ENCODE results near the gene SASS6. TPM values are rescaled to one million over a fixed set of nuclear protein-coding genes. Genes with fewer than 3 reads are reported as not detected.

Gene SASS6
- total and polyA plus RNA-seq, 10 of the 15 experiments (the other 5 are each of a cell fraction or from before 2014, with no cell fraction given), result 6.6 to 17.9 (median 10.2) TPM

GRCh38 chr1:100137602-100138001 lies 4.9 kb upstream of the SASS6 start:
- in situ Hi-C loops (cut with MboI), result no loop called here
- Histone ChIP-seq H3K4me1 (ENCODE audit: control insufficient read depth, insufficient read depth, low read length) (no peaks in the 10 kb centered on the region), H3K9ac (ENCODE audit: control insufficient read depth, insufficient read depth, low read length) (no peak overlapping the region), H3K27ac (ENCODE audit: control insufficient read depth, insufficient read depth) (no peak overlapping the region), H3K4me2 (ENCODE audit: control insufficient read depth, insufficient read depth) (no peak overlapping the region), H3K36me3 (ENCODE audit: control insufficient read depth in 2 of 2, insufficient read depth in 2 of 2, low read length in 1 of 2) (peaks cover 0 to 9% of the 10 kb centered on the region in 2 experiments; a peak in 3 of 4 replicates), H2AFZ (ENCODE audit: control insufficient read depth, low read depth, low read length) (no peak overlapping the region), H4K20me1 (ENCODE audit: control insufficient read depth, insufficient read depth) (no peaks in the 10 kb centered on the region), H3K4me3 (no peak overlapping the region), H3K9me3 (replicated peaks; ENCODE audit: control insufficient read depth, insufficient read depth, low read length) (no peaks in the 10 kb centered on the region), H3K27me3 (replicated peaks in 1 of 2; ENCODE audit: control insufficient read depth in 2 of 2, insufficient read depth in 2 of 2, low read length in 1 of 2) (no peaks in the 10 kb centered on the region), H3K79me2 (ENCODE audit: control insufficient read depth, insufficient read depth, low read length) (peaks cover 20% of the 10 kb centered on the region)
- intact Hi-C loops (cut with micrococcal nuclease; ENCODE audit: unreplicated experiment), result loop anchor here (10.0 kb wide), 1 partner anchor 317 kb away; no protein-coding TSS in a partner anchor
- TF ChIP-seq HCFC1 (IDR thresholded peaks at IDR 0.05; ENCODE audit: low read length) (no peak), STAT3 (IDR thresholded peaks at IDR 0.05; ENCODE audit: low read depth, low read length) (no peak), DPF2 (IDR thresholded peaks at IDR 0.05) (no peak), ATF3 (IDR thresholded peaks at IDR 0.05; ENCODE audit: borderline replicate concordance, extremely low read depth, low read depth, low read length) (no peak), BRCA1 (IDR thresholded peaks at IDR 0.05; ENCODE audit: low read depth, low read length) (no peak), HDAC6 (IDR thresholded peaks at IDR 0.05; ENCODE audit: unreplicated experiment) (no peak), NFYB (IDR thresholded peaks at IDR 0.05; ENCODE audit: insufficient read depth, low read depth, low read length) (no peak), KLF5 (IDR thresholded peaks at IDR 0.05; ENCODE audit: partially characterized antibody) (no peak), E4F1 (IDR thresholded peaks at IDR 0.05; ENCODE audit: borderline replicate concordance, partially characterized antibody) (no peak), CHD1 (IDR thresholded peaks at IDR 0.05; ENCODE audit: low read depth, low read length) (no peak), RB1 (IDR thresholded peaks at IDR 0.05; ENCODE audit: borderline replicate concordance) (no peak), NRF1 (conservative IDR thresholded peaks at IDR 0.05; ENCODE audit: low read depth, low read length) (no peak), PKNOX1 (IDR thresholded peaks at IDR 0.05) (no peak)
- RAD21 ChIA-PET (ENCODE audit: unreplicated experiment), result no interaction called here
- POLR2A ChIA-PET, result interaction anchor here (1.0 kb wide), 1 partner anchor 95 kb away, joined by 3 read pairs; no protein-coding TSS in a partner anchor
- ATAC-seq (no peak), DNase-seq (ENCODE audit: low read depth, low spot score) (no peak), FAIRE-seq (no peak)
- BruUV-seq (replicated peaks), result no TSS peak
- SMC1A ChIA-PET (ENCODE audit: uncharacterized antibody, unreplicated experiment), result no interaction called here
- CTCF ChIA-PET, result interaction anchor here (1.6 kb wide), 1 partner anchor 318 kb away, joined by 3 read pairs; no protein-coding TSS in a partner anchor
- WGBS (ENCODE audit: insufficient coverage, insufficient replicate concordance, low lambda C conversion rate, missing lambda C conversion rate), result 98% methylated on average over 2 of the region's 2 CpGs

Data from GM12878 (cell line).